HG02981 (cell line): ENCODE measurements around the gene MARS2.
"Not testable (repeated sequence)": the region's sequence is repeated elsewhere in the genome, so short reads cannot be mapped to it uniquely, and the experiment has no call there.

Experiments used
- ATAC-seq: cut with Tn5 transposase; IDR thresholded peaks from one replicate; pipeline ENCODE4 v1.9.1; 2021; ENCODE audit warnings: mild to moderate bottlenecking, moderate library complexity; ENCODE audit not compliant: unreplicated experiment

The MARS2 gene

GRCh38 chr2:197705912-197706838 is 1.0 kb downstream of the MARS2 start:
- no peak for ATAC-seq

GRCh38 chr2:197706839-197707207 is 1.7 kb downstream of the MARS2 start:
- ATAC-seq: no peak

- no peak for ATAC-seq
These were observed 2.4 kb downstream of the MARS2 start for GRCh38 chr2:197707316-197708213.

GRCh38 chr2:197708331-197708730 is 3.2 kb downstream of the MARS2 start:
- ATAC-seq: no peak

GRCh38 chr2:197709140-197709539 is 4.0 kb downstream of the MARS2 start:
- ATAC-seq: not testable (repeated sequence)

- ATAC-seq: peak; percentile 93
These were observed 5.4 kb downstream of the MARS2 start for GRCh38 chr2:197710424-197711042.

GRCh38 chr2:197711578-197711977 is 6.4 kb downstream of the MARS2 start:
- ATAC-seq: no peak

- no peak for ATAC-seq
These were observed 8.1 kb downstream of the MARS2 start for GRCh38 chr2:197713271-197713670.

- ATAC-seq: no peak
These were observed 12.7 kb downstream of the MARS2 start for GRCh38 chr2:197717863-197718262.

- ATAC-seq: no peak
These were observed 21.8 kb downstream of the MARS2 start for GRCh38 chr2:197727011-197727410.

- ATAC-seq: not testable (repeated sequence)
These were observed 23.7 kb downstream of the MARS2 start for GRCh38 chr2:197728555-197729544.

GRCh38 chr2:197740200-197740599 is 35.0 kb downstream of the MARS2 start:
- ATAC-seq: no peak
